Breast epithelium (tissue), 3 donors: ENCODE data around the gene FSTL1.

Experiments used
- CTCF ChIP-seq, 3 donors: fragments of 450-650 bp; IDR thresholded peaks; one replicate each; pipeline ENCODE4 v1.5.1; 2016 to 2017; ENCODE audit warnings: antibody characterized with exemption in 3 of 3, mild to moderate bottlenecking in 3 of 3, moderate library complexity in 3 of 3
- POLR2A ChIP-seq: fragments of 450-650 bp; IDR thresholded peaks from one replicate; pipeline ENCODE4 v1.6.1; 2016; ENCODE audit warnings: antibody characterized with exemption, mild to moderate bottlenecking, moderate library complexity

GRCh38 chr3:120423432-120423831 lies 27.4 kb downstream of the FSTL1 start:
- TF ChIP-seq POLR2A (no peak), CTCF (IDR thresholded peaks at IDR 0.05) (no peak)
